H1 (cell line): Measurements from ENCODE around the gene PINLYP. TPM values are rescaled to one million over a fixed set of nuclear protein-coding genes. Genes with fewer than 3 reads are reported as not detected.

Experiments used
- CTCF ChIA-PET: fragments of 300-600 bp; sonication (Branson Sonifier 250); formaldehyde crosslinking; loops from one replicate; lab custom pipeline; 2021; ENCODE audit not compliant: partially characterized antibody; lab: Charles Lee
- POLR2A ChIA-PET: fragments of 300-600 bp; sonication (Branson Sonifier 250); formaldehyde crosslinking; loops from one replicate; lab custom pipeline; 2021; ENCODE audit warnings: inconsistent platforms; ENCODE audit not compliant: partially characterized antibody; lab: Charles Lee
- DNase-seq, 2 experiments: peaks; one replicate each; pipeline versions ENCODE4 v3.0.0 to v3.0.0-alpha.2; 2010 to 2022; ENCODE audit warnings: low spot score in 2 of 2, low read depth in 1 of 2, mixed read lengths in 1 of 2
- FAIRE-seq: peaks from 2 replicates; lab custom pipeline; 2011; peaks lifted over from hg19 to GRCh38; lab: Jason Lieb, UNC
- H2AFZ ChIP-seq: 2 replicates; pipeline ENCODE4 v1.8.1; 2012; ENCODE audit warnings: low read length, inconsistent platforms
- H2AK5ac ChIP-seq: 2 replicates; pipeline ENCODE4 v1.6.1; 2013; ENCODE audit warnings: low read depth, low read length
- H2BK120ac ChIP-seq: replicated peaks from 2 replicates; pipeline ENCODE3; 2013; ENCODE audit warnings: low read depth, low read length, inconsistent platforms
- H2BK12ac ChIP-seq: 2 replicates; pipeline ENCODE4 v1.6.1; 2013; ENCODE audit warnings: low read depth, low read length
- H2BK15ac ChIP-seq: 2 replicates; pipeline ENCODE4 v1.6.1; 2013; ENCODE audit warnings: low read length
- H2BK20ac ChIP-seq: 2 replicates; pipeline ENCODE4 v1.6.1; 2013; ENCODE audit warnings: low read length
- H2BK5ac ChIP-seq: 2 replicates; pipeline ENCODE4 v1.6.1; 2013; ENCODE audit warnings: low read depth, low read length
- H3K14ac ChIP-seq: 2 replicates; pipeline ENCODE4 v1.6.1; 2013; ENCODE audit warnings: inconsistent platforms; ENCODE audit not compliant: insufficient read length
- H3K18ac ChIP-seq: 2 replicates; pipeline ENCODE4 v1.6.1; 2013; ENCODE audit warnings: low read length; ENCODE audit errors: extremely low read depth
- H3K23ac ChIP-seq: 2 replicates; pipeline ENCODE4 v1.6.1; 2013; ENCODE audit warnings: inconsistent platforms; ENCODE audit not compliant: insufficient read length
- H3K23me2 ChIP-seq: 2 replicates; pipeline ENCODE4 v1.6.1; 2013; ENCODE audit warnings: low read depth, low read length
- H3K27ac ChIP-seq: 2 replicates; pipeline ENCODE4 v1.6.1; 2011; ENCODE audit warnings: low read depth, low read length, inconsistent platforms
- H3K27me3 ChIP-seq, 4 experiments: replicated peaks in 1 of 4; 1 replicate in 1 of 4; 2 replicates in 3 of 4; pipeline versions ENCODE4 v1.6.1 to v1.8.1; 2011 to 2013; ENCODE audit warnings: low read length in 3 of 4, mild to moderate bottlenecking in 3 of 4, inconsistent platforms in 2 of 4, mixed read lengths in 2 of 4, moderate library complexity in 1 of 4; ENCODE audit not compliant: control insufficient read depth in 3 of 4, insufficient read depth in 3 of 4; ENCODE audit errors: extremely low read depth in 1 of 4
- H3K36me3 ChIP-seq, 4 experiments: 2 replicates each; pipeline versions ENCODE4 v1.6.1 to v1.8.1; 2011 to 2013; ENCODE audit warnings: mild to moderate bottlenecking in 4 of 4, low read length in 3 of 4, moderate library complexity in 2 of 4, control low read depth in 1 of 4, inconsistent platforms in 1 of 4; ENCODE audit not compliant: insufficient read depth in 4 of 4, control insufficient read depth in 2 of 4
- H3K4ac ChIP-seq: replicated peaks from 2 replicates; pipeline ENCODE3; 2013; ENCODE audit warnings: low read length, low read depth, mixed read lengths, inconsistent platforms; ENCODE audit not compliant: insufficient read length
- H3K4me1 ChIP-seq, 4 experiments: replicated peaks in 1 of 4; 1 replicate in 1 of 4; 2 replicates in 3 of 4; pipeline versions ENCODE4 v1.6.1 to v1.8.1; 2011 to 2013; ENCODE audit warnings: low read length in 3 of 4, inconsistent platforms in 2 of 4, mixed read lengths in 1 of 4; ENCODE audit not compliant: insufficient read depth in 4 of 4, control insufficient read depth in 3 of 4
- H3K4me2 ChIP-seq, 2 experiments: 2 replicates each; pipeline versions ENCODE4 v1.6.1 to v1.8.1; 2011 to 2013; ENCODE audit warnings: low read depth in 2 of 2, low read length in 2 of 2, control low read depth in 1 of 2, inconsistent platforms in 1 of 2, mild to moderate bottlenecking in 1 of 2; ENCODE audit not compliant: insufficient read depth in 1 of 2
- H3K4me3 ChIP-seq, 4 experiments: fragments of 200-600, 300-600 bp in 1 of 4; sonication (generic), shearing (Covaris generic), sonication (Bioruptor Twin) in 1 of 4; 2 replicates each; pipeline versions ENCODE4 v1.5.1 to v1.8.1; 2011 to 2016; ENCODE audit warnings: low read length in 4 of 4, low read depth in 3 of 4, control low read depth in 2 of 4, inconsistent platforms in 2 of 4, mild to moderate bottlenecking in 2 of 4, mixed read lengths in 1 of 4, moderate library complexity in 1 of 4; ENCODE audit not compliant: insufficient read depth in 2 of 4; ENCODE audit errors: extremely low read depth in 1 of 4
- H3K56ac ChIP-seq: replicated peaks from 2 replicates; pipeline ENCODE3; 2013; ENCODE audit warnings: low read depth, mild to moderate bottlenecking, mixed read lengths, low read length, inconsistent platforms; ENCODE audit not compliant: insufficient read length
- H3K79me1 ChIP-seq: 2 replicates; pipeline ENCODE4 v1.6.1; 2013; ENCODE audit warnings: low read depth, low read length, control low read depth
- H3K79me2 ChIP-seq, 2 experiments: 2 replicates each; pipeline versions ENCODE4 v1.6.1 to v1.8.1; 2012 to 2013; ENCODE audit warnings: low read length in 2 of 2, mild to moderate bottlenecking in 2 of 2, inconsistent platforms in 1 of 2; ENCODE audit not compliant: insufficient read depth in 2 of 2, control insufficient read depth in 1 of 2
- H3K9ac ChIP-seq, 4 experiments: replicated peaks in 1 of 4; 1 replicate in 1 of 4; 2 replicates in 3 of 4; pipeline versions ENCODE4 v1.6.1 to v1.8.1; 2011 to 2013; ENCODE audit warnings: low read depth in 3 of 4, low read length in 3 of 4, control low read depth in 2 of 4, mild to moderate bottlenecking in 2 of 4, moderate library complexity in 2 of 4, inconsistent platforms in 1 of 4; ENCODE audit errors: extremely low read depth in 1 of 4
- H3K9me3 ChIP-seq, 2 experiments: 2 replicates each; pipeline versions ENCODE4 v1.6.1 to v1.8.1; 2012 to 2013; ENCODE audit warnings: mild to moderate bottlenecking in 2 of 2, moderate library complexity in 2 of 2, control low read depth in 1 of 2, inconsistent platforms in 1 of 2, low read depth in 1 of 2, low read length in 1 of 2, mixed read lengths in 1 of 2; ENCODE audit not compliant: insufficient read depth in 2 of 2
- H4K20me1 ChIP-seq, 2 experiments: replicated peaks in 1 of 2; 2 replicates each; pipeline versions ENCODE3 to v1.8.1; 2011 to 2013; ENCODE audit warnings: inconsistent platforms in 2 of 2, low read length in 2 of 2, mild to moderate bottlenecking in 1 of 2; ENCODE audit not compliant: insufficient read depth in 2 of 2, control insufficient read depth in 1 of 2
- H4K5ac ChIP-seq: 2 replicates; pipeline ENCODE4 v1.6.1; 2013; ENCODE audit warnings: low read length, low read depth, mixed read lengths, inconsistent platforms; ENCODE audit not compliant: insufficient read length
- H4K8ac ChIP-seq: 2 replicates; pipeline ENCODE4 v1.8.0; 2013; ENCODE audit warnings: mild to moderate bottlenecking, moderate library complexity, low read length, inconsistent platforms; ENCODE audit not compliant: insufficient read depth; ENCODE audit errors: extremely low read depth
- H4K91ac ChIP-seq: replicated peaks from 2 replicates; pipeline ENCODE3; 2013; ENCODE audit warnings: low read length, mixed read lengths, inconsistent platforms; ENCODE audit not compliant: insufficient read length
- CBX8 ChIP-seq: fragments of 300-800, 300-1000 bp; sonication (generic); IDR thresholded peaks from 2 replicates; pipeline ENCODE4 v1.7.1; 2016; ENCODE audit warnings: low read depth, low read length, borderline replicate concordance
- CREB1 ChIP-seq: IDR thresholded peaks from 2 replicates; pipeline ENCODE4 v1.6.1; 2012; ENCODE audit warnings: inconsistent platforms
- JUN ChIP-seq: IDR thresholded peaks from 2 replicates; pipeline ENCODE4 v1.6.1; 2011; ENCODE audit warnings: low read depth, mild to moderate bottlenecking, improper control_type of control experiment, low read length
- PHF8 ChIP-seq: fragments of 200-600 bp; sonication (generic); conservative IDR thresholded peaks from 2 replicates; pipeline ENCODE4 v1.7.1; 2012; ENCODE audit warnings: low read depth, mild to moderate bottlenecking, inconsistent platforms, low read length, moderate library complexity
- WGBS, 2 experiments: shearing (Covaris generic) in 1 of 2; methylation state at CpG; one replicate each; pipeline versions ENCODE4 v1.1.6 to v1.1.7; 2013 to 2015; ENCODE audit warnings: low lambda C conversion rate in 2 of 2, mixed read lengths in 2 of 2, inconsistent platforms in 1 of 2, low coverage in 1 of 2, missing lambda C conversion rate in 1 of 2; ENCODE audit not compliant: insufficient replicate concordance in 2 of 2, insufficient coverage in 1 of 2, insufficient read length in 1 of 2; ENCODE audit errors: extremely low coverage in 1 of 2, missing lambda C conversion rate in 1 of 2; 5-methylcytosine and 5-hydroxymethylcytosine counted together
- polyA plus RNA-seq, 7 experiments: library from polyadenylated mRNA; depleted of rRNA in 3 of 7; stranded (reverse) in 5 of 7; unstranded in 2 of 7; fragments of >200 nt in 5 of 7; fragments of 200-250 nt in 2 of 7; gene quantifications; 1 replicate in 5 of 7; 2 replicates in 1 of 7; 4 replicates in 1 of 7; pipeline versions ENCODE4 v1.2.1 to v1.2.3, GENCODE V29; 2011 to 2013; ENCODE audit warnings: missing spikeins in 2 of 7, mixed read lengths in 2 of 7
- total RNA-seq: library from RNA; stranded (reverse); fragmentation: NEBNext Ultra II Directional; extraction: Animal tissue kit (Norgen Biotek cat#: 25700); gene quantifications from 2 replicates; pipeline ENCODE4 v1.2.1, GENCODE V29; 2021

Gene PINLYP
- total and polyA plus RNA-seq, 2 of the 8 experiments (the other 6 are each of a cell fraction or from before 2014, with no cell fraction given) = 7.5 to 31.3 TPM

DNA sequence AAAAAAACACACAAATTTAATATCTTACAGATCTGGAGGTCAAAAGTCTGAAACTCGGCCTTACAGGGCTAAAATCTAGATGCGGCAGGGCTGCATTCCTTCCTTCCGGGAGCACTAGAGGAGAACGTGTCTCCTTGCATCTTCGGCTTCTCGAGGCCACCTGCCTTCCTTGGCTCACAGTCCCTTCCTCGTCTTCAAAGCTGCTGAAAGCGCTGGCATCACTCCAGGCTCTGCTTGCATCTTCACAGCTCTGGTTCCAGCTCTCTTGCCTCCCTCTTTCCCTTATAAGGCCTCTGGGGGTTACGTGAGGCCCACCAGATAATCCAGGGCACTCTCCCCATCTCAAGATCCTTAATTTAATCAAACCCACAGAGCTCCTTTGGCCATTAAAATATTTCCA is 10.8 kb upstream of the PINLYP start:
- no peak overlapping the region for H4K8ac ChIP-seq
- CTCF ChIA-PET = interaction anchor here (0.8 to 9.3 kb wide), 7 partner anchors 10 to 132 kb away, joined by 3 to 82 read pairs (median 3); no protein-coding TSS in a partner anchor

More for the DNA sequence above, 10.8 kb upstream of the PINLYP start:
- Histone ChIP-seq H3K9ac (no peak overlapping the region), H3K4me2 (no peak overlapping the region), H3K23me2 (no peaks in the 10 kb centered on the region), H3K18ac (no peak overlapping the region), H3K56ac (no peak overlapping the region), H4K5ac (no peak overlapping the region), H3K4me1 (peaks cover 0 to 3% (median 1%) of the 10 kb centered on the region in 4 experiments; a peak in 4 of 7 replicates), H4K20me1 (peaks cover 0 to 8% of the 10 kb centered on the region in 2 experiments), H4K91ac (no peak overlapping the region), H2AFZ (no peak overlapping the region), H3K27me3 (no peaks in the 10 kb centered on the region), H2BK15ac (no peak overlapping the region), H3K4ac (no peak overlapping the region), H2BK120ac (no peak overlapping the region), H3K14ac (no peak overlapping the region), H3K79me1 (no peaks in the 10 kb centered on the region; the same call in 1 of the 2 replicates), H2BK12ac (no peak overlapping the region), H3K9me3 (no peaks in the 10 kb centered on the region), H3K27ac (no peak overlapping the region), H2BK20ac (no peak overlapping the region), H3K23ac (no peak overlapping the region), H3K36me3 (peaks cover 0 to 8% (median 0%) of the 10 kb centered on the region in 4 experiments; a peak in 1 of 8 replicates), H2BK5ac (no peak overlapping the region), H2AK5ac (no peak overlapping the region), H3K79me2 (peaks cover 0 to 2% of the 10 kb centered on the region in 2 experiments; a peak in 1 of 4 replicates), H3K4me3 (no peak overlapping the region)
- no peak for TF ChIP-seq CREB1
- no peak for TF ChIP-seq JUN
- no peak for TF ChIP-seq PHF8
- TF ChIP-seq CBX8 = no peak
- 89% methylated on average over 9 of the region's 9 CpGs; no CpG with 5 or more reads in 1 of the 2 experiments for WGBS, 2 experiments
- DNase-seq (no peak), FAIRE-seq (no peak)
- POLR2A ChIA-PET = interaction anchor here (0.9 to 2.1 kb wide), 5 partner anchors 9 to 72 kb away, joined by 3 to 11 read pairs (median 4); partner anchors contain the start of genes IRGQ, XRCC1 and ZNF576
